KOPT-K1 (cell line): ENCODE results near the gene SP140.
A peak's percentile ranks its signal among the peaks of the same experiment; 100 is the strongest.
"Not testable (repeated sequence)": the region's sequence is repeated elsewhere in the genome, so short reads cannot be mapped to it uniquely, and the experiment has no call there.

Experiments
- H3K27ac ChIP-seq: fragments of 200-600 bp; sonication (generic); 2 replicates; pipeline ENCODE4 v1.5.1; 2016; ENCODE audit warnings: antibody characterized with exemption, mild to moderate bottlenecking, low read depth, low read length; ENCODE audit not compliant: poor library complexity, severe bottlenecking
- H3K36me3 ChIP-seq: fragments of 200-600 bp; sonication (generic); 2 replicates; pipeline ENCODE4 v1.5.1; 2017; ENCODE audit warnings: antibody characterized with exemption, mild to moderate bottlenecking, low read length, moderate library complexity; ENCODE audit not compliant: insufficient read depth
- H3K9me3 ChIP-seq: fragments of 200-600 bp; sonication (generic); 2 replicates; pipeline ENCODE4 v1.5.1; 2017; ENCODE audit warnings: antibody characterized with exemption, low read length, mild to moderate bottlenecking; ENCODE audit not compliant: insufficient read depth, poor library complexity, severe bottlenecking

The SP140 gene

DNA sequence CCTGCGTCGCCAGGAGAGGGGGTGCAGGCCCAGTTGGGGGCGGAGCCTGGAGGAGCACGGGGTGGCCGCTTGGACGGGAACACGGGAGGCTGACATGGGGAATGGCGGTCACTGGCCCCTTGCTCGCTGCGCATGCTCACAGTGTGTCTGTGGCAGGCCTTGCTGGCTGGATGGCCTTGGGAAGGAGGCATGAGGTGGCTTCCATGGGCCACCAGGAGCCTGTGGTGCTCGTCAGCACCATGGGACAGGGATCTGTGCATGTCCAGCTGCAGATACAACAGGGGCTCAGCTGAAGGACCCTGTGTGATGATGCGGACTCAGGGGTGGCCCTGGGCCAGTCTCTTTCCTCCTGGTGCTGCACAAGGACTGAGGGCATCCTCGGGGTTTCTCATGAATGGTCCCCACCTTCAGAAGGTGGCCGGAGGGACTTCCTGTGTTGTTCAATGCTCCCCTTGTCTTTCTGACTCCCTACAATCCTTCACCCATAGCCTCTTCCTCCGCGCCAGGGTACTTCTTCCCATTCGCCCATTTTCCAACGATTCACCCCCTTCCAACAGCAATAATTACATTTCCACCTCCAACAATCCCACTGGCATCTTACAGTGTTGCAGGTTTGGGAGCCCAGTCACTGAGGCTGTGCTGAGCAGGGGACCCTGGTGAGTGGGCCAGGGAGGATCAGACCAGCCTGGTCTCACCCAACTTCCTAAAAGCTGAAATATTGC is 98.0 kb downstream of the SP140 start:
- H3K27ac ChIP-seq: no peak overlapping the region

DNA sequence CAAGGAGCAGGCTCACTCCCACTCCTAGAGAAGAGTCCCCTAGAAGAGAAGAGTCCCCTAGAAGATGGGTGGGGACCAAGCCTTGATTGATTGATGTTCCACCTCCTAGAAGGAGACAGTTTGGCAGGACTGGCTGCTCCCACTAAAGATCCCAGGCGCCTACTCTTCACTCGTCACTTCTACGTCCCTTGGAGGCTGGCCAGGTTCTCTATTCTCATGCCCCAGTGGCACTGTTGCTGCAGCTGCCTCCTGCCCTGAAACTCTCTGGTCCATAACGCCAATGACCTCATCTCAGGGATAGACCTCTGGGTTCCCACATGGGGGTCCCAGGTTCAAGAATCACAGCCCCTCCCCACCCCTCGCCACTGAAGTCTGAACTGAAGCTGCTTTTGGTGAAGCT is 99.0 kb downstream of the SP140 start:
- peaks cover 9% of the 10 kb centered on the region for H3K36me3 ChIP-seq
- H3K27ac ChIP-seq: no peak overlapping the region
- H3K9me3 ChIP-seq: no peaks in the 10 kb centered on the region

More for the DNA sequence above, 98.0 kb downstream of the SP140 start:
- no peaks in the 10 kb centered on the region for H3K36me3 ChIP-seq
- H3K9me3 ChIP-seq: no peaks in the 10 kb centered on the region

DNA sequence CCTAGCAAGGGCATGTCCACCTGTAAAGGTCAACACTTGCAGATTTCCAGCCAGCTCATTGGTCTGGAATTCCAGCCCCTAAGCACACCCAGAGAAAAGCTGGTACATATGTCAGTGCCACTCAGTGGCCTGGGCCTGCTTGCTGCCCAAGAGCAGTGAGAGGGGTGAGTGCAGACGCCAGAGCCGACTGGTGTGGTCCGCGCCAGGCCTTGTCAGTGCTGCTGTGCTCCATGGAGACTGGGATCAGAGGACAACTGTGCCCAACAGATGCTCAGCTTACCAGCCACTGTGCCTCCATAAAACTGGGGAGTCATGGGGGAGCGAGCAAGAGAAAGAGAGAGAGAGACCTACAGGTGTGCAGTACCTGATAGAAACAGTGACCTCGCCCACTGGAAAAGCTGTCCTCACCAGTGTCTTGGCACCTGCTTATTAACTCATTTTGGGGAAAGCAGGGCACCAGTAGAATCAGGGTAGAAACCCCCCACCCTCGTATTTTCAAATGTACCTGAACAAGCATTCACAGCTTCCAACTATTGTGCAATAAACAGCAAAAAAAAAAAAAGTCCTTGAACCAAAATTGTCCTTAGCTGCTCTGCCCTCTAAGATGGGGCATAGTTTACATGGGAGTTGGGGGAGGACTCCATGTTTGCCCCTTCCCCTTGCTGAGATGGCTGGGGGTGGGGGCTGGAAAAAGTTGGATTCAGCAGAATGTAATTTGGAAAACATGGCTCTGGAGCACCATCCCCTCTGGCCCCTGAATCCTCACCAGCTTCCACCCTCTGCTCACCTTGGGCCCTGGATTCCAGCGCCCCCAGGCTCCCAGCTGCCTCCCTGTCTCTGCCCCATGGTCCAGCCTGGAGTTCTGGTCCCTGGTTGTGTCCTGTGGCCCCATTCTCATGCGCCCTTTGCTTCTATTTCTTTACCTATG is 100.0 kb downstream of the SP140 start:
- Histone ChIP-seq H3K27ac (peak overlapping the region; percentile 96), H3K36me3 (peaks cover 18% of the 10 kb centered on the region), H3K9me3 (no peaks in the 10 kb centered on the region)

DNA sequence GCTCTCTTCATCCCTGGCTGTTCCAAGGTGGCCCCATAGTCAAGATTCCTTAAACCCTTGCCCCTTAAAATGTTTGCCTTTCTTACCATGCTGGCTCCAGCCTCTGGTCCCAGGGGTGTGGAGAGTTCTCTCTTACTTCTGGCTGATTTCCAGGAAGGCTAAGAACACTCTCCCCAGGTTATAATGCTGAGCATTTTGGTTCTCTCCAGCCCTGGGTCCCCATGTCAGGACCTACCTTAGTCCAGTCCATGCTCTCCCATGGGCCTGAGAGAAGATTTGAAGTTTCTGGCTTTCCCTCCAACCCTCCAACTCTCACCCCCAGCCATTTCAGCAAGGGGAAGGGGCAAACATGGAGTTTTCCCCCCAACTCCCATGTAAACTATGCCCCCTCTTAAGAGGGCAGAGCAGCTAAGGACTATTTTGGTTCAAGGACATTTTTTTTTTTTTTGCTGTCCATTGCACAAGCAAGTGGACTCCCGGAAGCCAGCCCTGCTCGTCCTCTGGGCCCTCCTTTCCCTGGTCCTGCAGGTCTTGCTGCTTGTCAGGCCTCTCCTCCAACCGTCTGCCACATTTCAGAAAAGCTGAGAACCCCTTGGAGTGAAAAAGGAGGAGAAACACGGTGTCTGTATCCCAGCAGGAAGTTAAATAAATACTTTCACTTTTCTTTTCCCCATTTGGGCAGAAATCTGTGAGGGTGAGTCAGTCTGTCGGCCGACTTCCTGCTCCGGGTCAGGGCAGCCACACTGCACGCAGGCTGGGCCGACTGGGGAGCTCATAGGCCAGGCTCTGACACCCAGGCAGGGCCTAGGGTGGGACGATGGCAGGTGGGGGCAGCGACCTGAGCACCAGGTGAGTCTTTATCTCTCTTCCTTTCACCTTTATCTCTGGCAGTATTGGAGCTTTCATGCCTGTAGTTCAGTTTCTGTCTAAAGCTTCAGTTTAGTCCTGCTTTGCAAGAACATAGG is 101.2 kb downstream of the SP140 start, which contains the start of gene SP140L:
Gene SP140L, plus strand, starts transcription at position 741 of the 965 bp plus-strand sequence. Its CDS starts 77 bp downstream, at position 818.
- Histone ChIP-seq H3K36me3 (peaks cover 18% of the 10 kb centered on the region), H3K27ac (peak within 1 kb of the TSS; percentile 96), H3K9me3 (no peaks in the 10 kb centered on the region)

DNA sequence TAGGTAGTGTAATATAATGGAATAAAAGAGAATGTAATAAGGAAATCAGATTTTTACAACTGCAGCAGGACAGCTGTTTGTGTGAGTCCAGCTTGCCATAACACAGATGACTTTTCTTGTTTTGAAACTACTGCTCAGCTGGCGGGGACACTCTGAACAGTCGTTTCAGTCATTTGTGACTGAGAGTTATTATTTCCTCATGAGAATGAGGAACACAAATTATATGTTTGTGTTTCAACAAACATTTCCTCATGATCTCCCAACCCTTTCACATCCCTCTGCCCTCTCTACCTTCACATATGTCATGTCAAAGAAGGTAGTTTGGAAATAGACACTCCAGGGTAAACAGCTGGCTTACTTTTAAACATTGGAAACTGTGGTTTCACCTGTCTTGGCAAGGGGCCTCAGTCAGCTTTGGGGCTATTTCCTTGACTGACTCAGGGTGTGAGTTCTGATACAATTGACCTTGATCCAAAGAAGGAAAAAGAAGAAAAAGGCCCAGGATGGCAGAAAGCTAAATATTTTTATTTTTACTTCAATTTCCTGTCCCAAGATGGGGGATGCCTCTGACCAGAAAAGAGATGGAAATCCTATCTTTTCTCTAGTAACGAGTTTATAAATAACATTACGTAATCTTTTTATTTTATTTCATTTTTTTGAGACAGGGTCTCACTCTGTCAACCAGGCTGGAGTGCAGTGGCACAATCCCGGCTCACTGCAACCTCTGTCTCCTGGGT is 102.0 kb downstream of the SP140 start:
- H3K27ac ChIP-seq: peak overlapping the region; percentile 96
- H3K36me3 ChIP-seq: peaks cover 22% of the 10 kb centered on the region
- no peaks in the 10 kb centered on the region for H3K9me3 ChIP-seq

DNA sequence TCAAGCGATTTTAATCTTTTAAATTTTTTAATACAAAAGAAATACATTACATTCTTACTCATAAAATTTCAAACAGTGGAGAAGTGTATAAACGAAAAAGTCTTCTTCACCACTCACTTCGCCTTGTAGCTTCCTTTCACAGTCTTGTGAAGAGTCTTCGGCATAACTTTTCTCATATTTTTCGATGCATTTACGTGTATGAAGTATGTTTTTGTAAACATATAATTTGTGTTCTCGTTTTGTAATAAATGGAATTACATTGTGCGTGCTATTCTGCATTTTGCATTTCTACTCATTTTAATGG is 102.6 kb downstream of the SP140 start:
- H3K27ac ChIP-seq: peak overlapping the region; percentile 96

DNA sequence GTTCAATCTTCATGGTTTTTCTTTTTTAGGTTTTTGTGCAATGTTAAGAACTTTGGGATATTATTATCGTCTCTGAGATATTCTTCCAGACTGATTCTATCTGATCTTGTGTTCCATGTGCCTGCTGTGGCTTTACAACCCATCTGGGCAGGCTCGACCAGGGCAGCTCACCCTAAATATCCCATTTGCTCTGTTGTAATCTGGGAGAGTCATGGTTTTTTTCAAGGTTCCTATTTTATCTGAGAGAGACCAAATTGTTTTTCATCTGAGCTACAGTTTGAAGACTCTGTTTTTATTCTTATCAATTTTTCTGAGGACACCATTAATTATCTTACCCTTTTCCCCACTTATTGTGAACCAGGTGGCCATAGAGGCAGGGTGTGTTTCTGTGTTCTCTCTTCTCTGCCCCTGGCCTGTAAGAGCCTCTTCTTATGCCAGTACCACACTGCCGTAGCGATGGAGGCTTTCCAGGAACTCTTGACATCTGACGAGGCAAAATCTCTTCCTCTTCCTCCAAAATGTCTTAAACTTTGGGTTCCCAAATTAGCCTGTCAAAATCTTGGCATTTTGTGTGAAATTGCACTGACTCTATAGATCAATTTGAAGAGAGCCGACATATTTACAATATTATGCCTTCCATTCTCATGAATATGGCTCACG is 104.5 kb downstream of the SP140 start:
- peaks cover 41% of the 10 kb centered on the region for H3K36me3 ChIP-seq
- no peak overlapping the region for H3K27ac ChIP-seq
- H3K9me3 ChIP-seq: no peaks in the 10 kb centered on the region

More for the DNA sequence above, 102.6 kb downstream of the SP140 start:
- Histone ChIP-seq H3K36me3 (peaks cover 27% of the 10 kb centered on the region), H3K9me3 (no peaks in the 10 kb centered on the region)

DNA sequence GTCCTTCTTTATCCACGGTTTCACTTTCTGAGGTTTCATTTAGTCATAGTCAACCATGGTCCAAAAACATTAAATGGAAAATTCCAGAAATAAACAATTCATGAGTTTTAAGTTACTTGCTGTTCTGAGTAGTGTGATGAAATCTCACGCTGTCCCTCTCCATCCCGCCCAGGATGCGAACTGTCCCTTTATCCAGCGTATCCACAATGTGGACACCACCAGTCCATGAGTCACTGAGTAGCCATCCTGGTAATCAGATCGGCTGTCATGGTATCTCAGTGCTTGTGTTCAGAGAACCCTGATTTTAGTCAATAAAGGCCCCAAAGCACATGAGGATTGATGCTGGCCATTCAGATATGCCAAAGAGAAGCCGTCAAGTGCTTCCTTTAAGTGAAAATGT is 105.2 kb downstream of the SP140 start:
- peaks cover 42% of the 10 kb centered on the region for H3K36me3 ChIP-seq
- no peak overlapping the region for H3K27ac ChIP-seq
- H3K9me3 ChIP-seq: no peaks in the 10 kb centered on the region

DNA sequence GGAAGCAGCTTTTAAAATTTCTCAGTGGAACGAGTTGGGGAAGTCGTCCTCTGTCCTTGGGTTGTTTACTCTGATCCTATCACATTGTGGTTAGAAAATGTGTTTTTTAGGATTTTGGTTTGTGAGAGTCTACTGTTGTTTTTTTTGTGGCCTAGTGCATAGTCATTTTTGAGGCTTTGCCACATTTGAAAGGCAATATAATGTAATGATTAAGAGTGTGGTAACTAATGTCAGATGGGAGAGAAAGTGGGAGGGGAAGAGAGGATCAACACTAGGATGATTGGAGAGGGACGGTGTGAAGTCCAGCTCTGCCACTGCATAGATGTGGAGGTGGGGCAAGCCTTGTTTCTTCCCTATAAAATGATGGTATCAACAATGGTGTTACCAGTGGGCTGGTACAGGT is 109.9 kb downstream of the SP140 start:
- H3K36me3 ChIP-seq: peaks cover 38% of the 10 kb centered on the region
- peaks cover 10% of the 10 kb centered on the region for H3K9me3 ChIP-seq
- H3K27ac ChIP-seq: no peak overlapping the region

DNA sequence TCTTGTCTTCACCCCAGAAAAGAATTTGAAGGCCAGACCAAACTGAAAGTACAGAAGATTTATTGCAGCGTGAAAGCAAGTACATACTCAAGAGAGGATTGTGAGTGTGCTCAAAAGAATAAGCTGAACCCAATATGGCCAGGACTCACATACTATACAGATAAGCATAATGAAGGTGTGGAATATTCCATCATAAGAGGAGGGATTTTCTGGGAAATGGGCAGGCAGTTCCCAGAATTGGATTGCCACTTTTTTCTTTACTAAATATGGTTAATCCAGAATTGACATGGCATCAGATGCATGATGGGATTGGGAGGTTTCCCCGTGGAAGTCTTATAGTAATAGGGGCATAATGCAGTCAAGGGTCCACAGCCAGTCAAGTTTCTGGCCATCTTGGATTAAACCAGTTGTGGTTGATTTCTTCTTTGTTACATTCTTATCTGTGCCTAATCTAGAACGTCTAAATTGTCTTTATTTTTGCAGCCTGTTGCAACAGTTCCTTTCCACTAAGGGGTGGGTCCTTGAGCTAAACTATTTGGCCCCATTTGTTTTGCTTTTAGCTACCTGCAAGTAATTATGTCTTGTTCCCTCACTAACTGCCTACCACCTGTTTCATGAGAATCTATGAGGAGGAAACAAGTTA is 110.4 kb downstream of the SP140 start:
- Histone ChIP-seq H3K36me3 (peaks cover 38% of the 10 kb centered on the region), H3K27ac (no peak overlapping the region)

DNA sequence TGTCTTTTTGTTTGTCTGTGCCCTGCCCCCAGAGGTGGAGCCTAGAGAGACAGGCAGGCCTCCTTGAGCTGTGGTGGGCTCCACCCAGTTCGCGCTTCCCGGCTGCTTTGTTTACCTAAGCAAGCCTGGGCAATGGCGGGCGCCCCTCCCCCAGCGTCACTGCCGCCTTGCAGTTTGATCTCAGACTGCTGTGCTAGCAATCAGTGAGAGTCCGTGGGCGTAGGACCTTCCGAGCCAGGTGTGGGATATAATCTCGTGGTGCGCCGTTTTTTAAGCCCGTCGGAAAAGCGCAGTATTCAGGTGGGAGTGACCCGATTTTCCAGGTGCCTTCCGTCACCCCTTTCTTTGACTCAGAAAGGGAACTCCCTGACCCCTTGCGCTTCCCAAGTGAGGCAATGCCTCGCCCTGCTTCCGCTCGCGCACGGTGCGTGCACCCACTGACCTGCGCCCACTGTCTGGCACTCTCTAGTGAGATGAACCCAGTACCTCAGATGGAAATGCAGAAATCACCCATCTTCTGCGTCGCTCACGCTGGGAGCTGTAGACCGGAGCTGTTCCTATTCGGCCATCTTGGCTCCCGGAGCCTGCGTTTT is 116.5 kb downstream of the SP140 start:
- H3K27ac ChIP-seq: not testable (repeated sequence)
- peaks cover 43% of the 10 kb centered on the region for H3K9me3 ChIP-seq
- H3K36me3 ChIP-seq: peaks cover 30% of the 10 kb centered on the region

More for the DNA sequence above, 110.4 kb downstream of the SP140 start:
- peaks cover 10% of the 10 kb centered on the region for H3K9me3 ChIP-seq

DNA sequence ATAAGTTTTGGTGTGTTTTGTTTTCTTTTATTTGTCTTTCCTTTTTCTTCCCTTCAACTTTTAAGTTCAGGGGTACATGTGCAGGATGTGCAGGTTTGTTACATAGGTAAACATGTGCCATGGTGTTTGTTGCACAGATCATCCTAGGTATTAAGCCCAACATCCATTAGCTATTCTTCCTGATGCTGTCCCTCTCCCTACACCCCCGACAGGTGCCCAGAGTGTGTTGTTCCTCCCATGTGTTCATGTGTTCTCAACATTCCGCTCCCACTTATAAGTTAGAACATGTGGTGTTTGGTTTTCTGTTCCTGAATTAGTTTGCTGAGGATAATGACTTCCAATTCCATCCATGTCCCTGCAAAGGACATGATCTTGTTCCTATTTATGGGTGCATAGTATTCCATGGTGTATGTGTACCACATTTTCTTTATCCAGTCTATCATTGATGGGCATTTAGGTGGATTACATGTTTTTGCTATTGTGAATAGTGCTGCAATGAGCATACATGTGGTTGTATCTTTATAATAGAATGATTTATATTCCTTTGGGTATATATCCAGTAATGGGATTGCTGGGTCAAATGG is 117.6 kb downstream of the SP140 start:
- peaks cover 50% of the 10 kb centered on the region for H3K9me3 ChIP-seq

DNA sequence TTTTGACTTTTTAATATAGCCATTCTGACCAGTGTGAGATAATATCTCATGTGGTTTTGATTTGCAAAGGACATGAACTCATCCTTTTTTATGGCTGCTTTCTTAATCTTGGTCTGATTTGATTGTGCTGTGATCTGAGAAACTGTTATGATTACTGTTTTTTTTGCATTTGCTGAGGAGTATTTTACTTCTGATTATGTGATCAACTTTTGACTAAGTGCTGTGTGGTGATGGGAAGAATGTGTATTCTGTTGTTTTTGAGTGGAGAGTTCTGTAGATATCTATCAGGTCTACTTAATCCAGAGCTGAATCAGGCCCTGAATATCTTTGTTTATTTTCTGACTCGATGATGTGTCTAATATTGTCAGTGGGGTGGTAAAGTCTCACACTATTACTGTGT is 118.2 kb downstream of the SP140 start:
- Histone ChIP-seq H3K36me3 (peaks cover 41% of the 10 kb centered on the region), H3K27ac (no peak overlapping the region), H3K9me3 (peaks cover 50% of the 10 kb centered on the region)

More for the DNA sequence above, 117.6 kb downstream of the SP140 start:
- peaks cover 41% of the 10 kb centered on the region for H3K36me3 ChIP-seq
- not testable (repeated sequence) for H3K27ac ChIP-seq
